ENCODE measurements around the gene CD68.

DNA sequence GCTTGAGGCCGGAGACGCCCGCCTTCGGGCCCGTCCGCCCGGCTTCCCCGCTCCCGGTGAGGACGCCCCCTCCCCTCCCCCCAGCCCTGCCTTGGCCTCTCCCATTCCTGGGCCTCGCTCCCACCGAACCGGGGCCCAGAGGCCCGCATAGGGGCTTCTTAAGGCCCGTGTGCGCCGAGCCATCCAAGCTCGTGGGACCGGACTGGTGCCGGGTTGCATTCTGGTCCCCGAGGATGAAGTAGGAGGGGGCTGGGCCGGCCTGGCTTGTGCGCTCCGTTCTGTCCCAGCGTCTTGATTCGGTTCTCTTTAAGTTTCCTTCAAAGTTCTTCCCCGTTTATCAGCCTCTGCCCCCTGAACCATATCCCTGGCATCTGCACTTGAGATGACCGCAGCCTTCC, 17.2 kb upstream of the CD68 start:
- no peak for TF ChIP-seq CTCF (conservative IDR thresholded peaks at IDR 0.05; ENCODE audit: low read length)
- no peak for TF ChIP-seq EZH2phosphoT487 (IDR thresholded peaks at IDR 0.05; ENCODE audit: borderline replicate concordance, low read depth, low read length)

Measured in OCI-LY7 (cell line).